ENCODE data around the gene ANKRD29.
A peak's percentile ranks its signal among the peaks of the same experiment; 100 is the strongest.
"Not testable (repeated sequence)": the region's sequence is repeated elsewhere in the genome, so short reads cannot be mapped to it uniquely, and the experiment has no call there.

ANKRD29 gene

GRCh38 chr18:23616258-23616657 is 46.5 kb downstream of the ANKRD29 start:
- DNase-seq (ENCODE audit: low read depth, low spot score), result no peak

- no peak for DNase-seq (ENCODE audit: low read depth, low spot score)
Observed at GRCh38 chr18:23614891-23615290, 47.8 kb downstream of the ANKRD29 start.

- DNase-seq (ENCODE audit: low read depth, low spot score), result no peak
Observed at GRCh38 chr18:23614413-23614812, 48.3 kb downstream of the ANKRD29 start.

- not testable (repeated sequence) for DNase-seq (ENCODE audit: low read depth, low spot score)
Observed at GRCh38 chr18:23613091-23613475, 49.6 kb downstream of the ANKRD29 start.

GRCh38 chr18:23612434-23613090 is 50.1 kb downstream of the ANKRD29 start:
- no peak for DNase-seq (ENCODE audit: low read depth, low spot score)

- no peak for DNase-seq (ENCODE audit: low read depth, low spot score)
Observed at GRCh38 chr18:23609390-23610023, 53.2 kb downstream of the ANKRD29 start.

- DNase-seq (ENCODE audit: low read depth, low spot score), result no peak
Observed at GRCh38 chr18:23608211-23608610, 54.5 kb downstream of the ANKRD29 start.

- DNase-seq (ENCODE audit: low read depth, low spot score), result no peak
Observed at GRCh38 chr18:23605941-23606340, 56.8 kb downstream of the ANKRD29 start.

- no peak for DNase-seq (ENCODE audit: low read depth, low spot score)
Observed at GRCh38 chr18:23599809-23600208, 62.9 kb downstream of the ANKRD29 start.

GRCh38 chr18:23596183-23596582 is 66.5 kb downstream of the ANKRD29 start:
- no peak for DNase-seq (ENCODE audit: low read depth, low spot score)

- no peak for DNase-seq (ENCODE audit: low read depth, low spot score)
Observed at GRCh38 chr18:23595591-23595990, 67.1 kb downstream of the ANKRD29 start.

- peak; percentile 66 for DNase-seq (ENCODE audit: low read depth, low spot score)
Observed at GRCh38 chr18:23593720-23594119, 69.0 kb downstream of the ANKRD29 start.

GRCh38 chr18:23592911-23593310 is 69.8 kb downstream of the ANKRD29 start:
- no peak for DNase-seq (ENCODE audit: low read depth, low spot score)

- no peak for DNase-seq (ENCODE audit: low read depth, low spot score)
Observed at GRCh38 chr18:23591011-23591410, 71.7 kb downstream of the ANKRD29 start.

- peak; percentile 78 for DNase-seq (ENCODE audit: low read depth, low spot score)
Observed at GRCh38 chr18:23588836-23589560, 73.7 kb downstream of the ANKRD29 start.

GRCh38 chr18:23587220-23587642 is 75.5 kb downstream of the ANKRD29 start:
- no peak for DNase-seq (ENCODE audit: low read depth, low spot score)

- DNase-seq (ENCODE audit: low read depth, low spot score), result peak; percentile 98
Observed at GRCh38 chr18:23586249-23587196, 76.2 kb downstream of the ANKRD29 start, which contains the start of gene NPC1. Gene NPC1 (minus strand): TSS chr18:23586506. CDS start chr18:23586343, 163 bp downstream.

- no peak for DNase-seq (ENCODE audit: low read depth, low spot score)
Observed at GRCh38 chr18:23585897-23586248, 76.8 kb downstream of the ANKRD29 start.

- DNase-seq (ENCODE audit: low read depth, low spot score), result peak; percentile 43
Observed at GRCh38 chr18:23585007-23585871, 77.5 kb downstream of the ANKRD29 start.

Measured in astrocyte of the hippocampus (primary cell).